Natural killer cell (primary cell): ENCODE measurements around the gene GRAMD4. TPM values are rescaled to one million over a fixed set of nuclear protein-coding genes. Genes with fewer than 3 reads are reported as not detected.

Experiments used
- ATAC-seq, 3 donors: fragments of 150-1000 bp in 2 of 3; fragments of 200-7000 bp in 1 of 3; cut with Tn5 transposase; 1 replicate in 1 of 3; 2 replicates in 2 of 3; pipeline ENCODE4 v1.10.0; 2021; ENCODE audit warnings: mild to moderate bottlenecking in 2 of 3, moderate library complexity in 2 of 3
- DNase-seq, 2 donors: peaks; one replicate each; pipeline versions ENCODE4 v3.0.0 to v3.0.0-alpha.2; 2013 to 2021; ENCODE audit warnings: mixed read lengths in 1 of 2
- H3K27ac ChIP-seq: one replicate; pipeline ENCODE4 v1.5.1; 2013; ENCODE audit warnings: mild to moderate bottlenecking, low read length
- H3K27me3 ChIP-seq: one replicate; pipeline ENCODE4 v1.6.1; 2013; ENCODE audit warnings: low read length; ENCODE audit not compliant: control insufficient read depth, insufficient read depth
- H3K36me3 ChIP-seq: one replicate; pipeline ENCODE4 v1.6.1; 2013; ENCODE audit warnings: low read length; ENCODE audit not compliant: control insufficient read depth, insufficient read depth
- H3K4me1 ChIP-seq: one replicate; pipeline ENCODE4 v1.6.1; 2013; ENCODE audit warnings: low read length; ENCODE audit not compliant: control insufficient read depth, insufficient read depth
- H3K4me3 ChIP-seq: one replicate; pipeline ENCODE4 v1.5.1; 2013; ENCODE audit warnings: low read length
- H3K9me3 ChIP-seq: one replicate; pipeline ENCODE4 v1.6.1; 2013; ENCODE audit warnings: low read length; ENCODE audit not compliant: control insufficient read depth, insufficient read depth
- H3K27ac Mint-ChIP-seq, 2 donors: one replicate each; pipeline ENCODE4 v1.8.0; 2022; ENCODE audit warnings: mild to moderate bottlenecking in 2 of 2, mixed read lengths in 2 of 2, moderate library complexity in 1 of 2
- H3K27me3 Mint-ChIP-seq, 2 donors: one replicate each; pipeline ENCODE4 v1.8.0; 2022; ENCODE audit warnings: low read depth in 2 of 2, mixed read lengths in 2 of 2
- H3K36me3 Mint-ChIP-seq: one replicate; pipeline ENCODE4 v1.8.0; 2022; ENCODE audit warnings: mixed read lengths
- H3K4me1 Mint-ChIP-seq, 2 donors: one replicate each; pipeline ENCODE4 v1.8.0; 2022; ENCODE audit warnings: mixed read lengths in 2 of 2
- H3K4me3 Mint-ChIP-seq: one replicate; pipeline ENCODE4 v1.8.0; 2022; ENCODE audit warnings: mild to moderate bottlenecking, moderate library complexity, mixed read lengths
- H3K9me3 Mint-ChIP-seq, 2 donors: one replicate each; pipeline ENCODE4 v1.8.0; 2022; ENCODE audit warnings: mixed read lengths in 2 of 2
- CTCF ChIP-seq: fragments of 200-600 bp; IDR thresholded peaks from one replicate; pipeline ENCODE4 v1.8.0; 2022; ENCODE audit warnings: antibody characterized with exemption
- WGBS: methylation state at CpG from one replicate; pipeline ENCODE4 v1.1.7; 2013; ENCODE audit warnings: missing lambda C conversion rate; ENCODE audit not compliant: insufficient coverage; 5-methylcytosine and 5-hydroxymethylcytosine counted together
- intact Hi-C: fragments of 100-400 bp; cut with micrococcal nuclease; formaldehyde crosslinking; loops from one replicate; pipeline ENCODE4 v1.14.2; 2022
- total RNA-seq, 4 donors: library from RNA; stranded (reverse); fragments of 120-200 nt in 1 of 4; gene quantifications; one replicate each; pipeline versions ENCODE4 v1.2.3 to v1.2.4, GENCODE V29; 2013 to 2022

Gene GRAMD4
- total RNA-seq, 3 donors from 2014 or later (not counting 1 experiment from before 2014, with no cell fraction given): 30.0 to 78.5 (median 41.6) TPM

GRCh38 chr22:46580940-46581537, 39.1 kb upstream of the GRAMD4 start:
- Histone ChIP-seq H3K4me3 (no peak overlapping the region), H3K9me3 (no peaks in the 10 kb centered on the region), H3K4me1 (peaks cover 59% of the 10 kb centered on the region), H3K36me3 (no peaks in the 10 kb centered on the region), H3K27ac (no peak overlapping the region), H3K27me3 (no peaks in the 10 kb centered on the region)
- WGBS: 75% methylated on average over 13 of the region's 13 CpGs
- DNase-seq: no peak
- Mint-ChIP-seq H3K4me1 (peaks cover 24 to 50% of the 10 kb centered on the region in 2 donors), H3K27ac (no peak overlapping the region), H3K9me3 (no peaks in the 10 kb centered on the region), H3K4me3 (no peak overlapping the region), H3K36me3 (no peaks in the 10 kb centered on the region), H3K27me3 (no peaks in the 10 kb centered on the region)
- intact Hi-C loops: no loop called here
- TF ChIP-seq CTCF: no peak
- ATAC-seq: no peak

- Histone ChIP-seq H3K4me1 (peaks cover 61% of the 10 kb centered on the region), H3K27ac (no peak overlapping the region), H3K9me3 (no peaks in the 10 kb centered on the region), H3K4me3 (no peak overlapping the region), H3K27me3 (no peaks in the 10 kb centered on the region), H3K36me3 (no peaks in the 10 kb centered on the region)
- ATAC-seq (no peak), DNase-seq (no peak)
- H3K27me3 Mint-ChIP-seq: no peaks in the 10 kb centered on the region
- peaks cover 24 to 49% of the 10 kb centered on the region in 2 donors for H3K4me1 Mint-ChIP-seq
- 67% methylated on average over 14 of the region's 14 CpGs for WGBS
- TF ChIP-seq CTCF: no peak
- no peaks in the 10 kb centered on the region for H3K9me3 Mint-ChIP-seq
- H3K36me3 Mint-ChIP-seq: no peaks in the 10 kb centered on the region
- intact Hi-C loops: no loop called here
- no peak overlapping the region for H3K4me3 Mint-ChIP-seq
- H3K27ac Mint-ChIP-seq: peak overlapping the region in 1 of 2 donors; percentile 35
Measured at GRCh38 chr22:46581538-46582244, 38.5 kb upstream of the GRAMD4 start.

- ATAC-seq (no peak), DNase-seq (no peak)
- TF ChIP-seq CTCF: no peak
- no peak overlapping the region for H3K27ac ChIP-seq
- H3K9me3 Mint-ChIP-seq: no peaks in the 10 kb centered on the region
- H3K27ac Mint-ChIP-seq: peak overlapping the region in 1 of 2 donors; percentile 35
- peaks cover 30 to 56% of the 10 kb centered on the region in 2 donors for H3K4me1 Mint-ChIP-seq
- no peak overlapping the region for H3K4me3 Mint-ChIP-seq
- no peaks in the 10 kb centered on the region for H3K27me3 Mint-ChIP-seq
- H3K9me3 ChIP-seq: no peaks in the 10 kb centered on the region
- no peaks in the 10 kb centered on the region for H3K36me3 Mint-ChIP-seq
- peaks cover 68% of the 10 kb centered on the region for H3K4me1 ChIP-seq
- no peaks in the 10 kb centered on the region for H3K36me3 ChIP-seq
- WGBS: 71% methylated on average over 14 of the region's 14 CpGs
- intact Hi-C loops: no loop called here
- no peak overlapping the region for H3K4me3 ChIP-seq
- H3K27me3 ChIP-seq: no peaks in the 10 kb centered on the region
Measured at GRCh38 chr22:46582281-46582933, 37.8 kb upstream of the GRAMD4 start.
